G401.6 (cell line): Measurements from ENCODE around the gene ZNF274.
"Not testable (repeated sequence)": the region's sequence is repeated elsewhere in the genome, so short reads cannot be mapped to it uniquely, and the experiment has no call there.

Experiments
- FAIRE-seq: peaks from 2 replicates; lab custom pipeline; 2012; peaks lifted over from hg19 to GRCh38; lab: Jason Lieb, UNC

The ZNF274 gene

DNA sequence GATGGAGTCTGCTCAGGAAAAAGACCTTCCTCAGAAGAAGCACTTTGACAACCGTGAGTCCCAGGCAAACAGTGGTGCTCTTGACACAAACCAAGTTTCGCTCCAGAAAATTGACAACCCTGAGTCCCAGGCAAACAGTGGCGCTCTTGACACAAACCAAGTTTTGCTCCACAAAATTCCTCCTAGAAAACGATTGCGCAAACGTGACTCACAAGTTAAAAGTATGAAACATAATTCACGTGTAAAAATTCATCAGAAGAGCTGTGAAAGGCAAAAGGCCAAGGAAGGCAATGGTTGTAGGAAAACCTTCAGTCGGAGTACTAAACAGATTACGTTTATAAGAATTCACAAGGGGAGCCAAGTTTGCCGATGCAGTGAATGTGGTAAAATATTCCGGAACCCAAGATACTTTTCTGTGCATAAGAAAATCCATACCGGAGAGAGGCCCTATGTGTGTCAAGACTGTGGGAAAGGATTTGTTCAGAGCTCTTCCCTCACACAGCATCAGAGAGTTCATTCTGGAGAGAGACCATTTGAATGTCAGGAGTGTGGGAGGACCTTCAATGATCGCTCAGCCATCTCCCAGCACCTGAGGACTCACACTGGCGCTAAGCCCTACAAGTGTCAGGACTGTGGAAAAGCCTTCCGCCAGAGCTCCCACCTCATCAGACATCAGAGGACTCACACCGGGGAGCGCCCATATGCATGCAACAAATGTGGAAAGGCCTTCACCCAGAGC, 29.6 kb downstream of the ZNF274 start:
- no peak for FAIRE-seq

DNA sequence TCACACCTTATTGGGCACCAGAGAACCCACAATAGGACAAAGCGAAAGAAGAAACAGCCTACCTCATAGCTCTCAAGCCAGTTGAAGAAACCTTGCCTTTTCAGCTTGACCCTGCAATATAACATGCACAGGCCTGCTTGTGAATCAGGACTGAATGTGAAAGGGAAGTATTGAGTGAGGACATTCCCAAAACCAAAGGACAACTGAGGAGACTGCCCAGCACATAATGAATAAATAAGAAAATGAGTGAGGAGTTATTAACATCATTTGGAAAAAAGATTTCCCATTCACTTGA, 30.2 kb downstream of the ZNF274 start:
- FAIRE-seq = no peak

DNA sequence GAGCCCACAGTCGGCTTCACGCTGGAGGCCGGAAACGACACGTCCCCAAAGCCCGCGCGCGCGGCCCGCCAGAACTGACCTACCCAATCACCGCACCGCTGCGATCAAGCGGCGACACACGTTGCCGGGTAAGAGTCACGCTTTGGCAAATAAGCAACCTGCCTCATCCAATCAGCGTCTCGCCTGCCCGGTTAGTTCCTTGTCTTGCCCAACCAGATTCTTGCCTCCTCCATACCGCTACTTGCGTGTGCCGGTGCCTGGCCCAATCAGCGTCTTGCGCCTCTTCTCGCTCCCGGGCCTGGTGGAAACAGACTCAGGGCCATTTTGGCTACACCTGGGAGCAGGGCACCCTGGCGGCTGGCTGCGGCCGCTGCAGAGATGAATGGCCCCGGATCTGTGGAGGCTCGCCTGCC, 34.2 kb downstream of the ZNF274 start:
- no peak for FAIRE-seq

DNA sequence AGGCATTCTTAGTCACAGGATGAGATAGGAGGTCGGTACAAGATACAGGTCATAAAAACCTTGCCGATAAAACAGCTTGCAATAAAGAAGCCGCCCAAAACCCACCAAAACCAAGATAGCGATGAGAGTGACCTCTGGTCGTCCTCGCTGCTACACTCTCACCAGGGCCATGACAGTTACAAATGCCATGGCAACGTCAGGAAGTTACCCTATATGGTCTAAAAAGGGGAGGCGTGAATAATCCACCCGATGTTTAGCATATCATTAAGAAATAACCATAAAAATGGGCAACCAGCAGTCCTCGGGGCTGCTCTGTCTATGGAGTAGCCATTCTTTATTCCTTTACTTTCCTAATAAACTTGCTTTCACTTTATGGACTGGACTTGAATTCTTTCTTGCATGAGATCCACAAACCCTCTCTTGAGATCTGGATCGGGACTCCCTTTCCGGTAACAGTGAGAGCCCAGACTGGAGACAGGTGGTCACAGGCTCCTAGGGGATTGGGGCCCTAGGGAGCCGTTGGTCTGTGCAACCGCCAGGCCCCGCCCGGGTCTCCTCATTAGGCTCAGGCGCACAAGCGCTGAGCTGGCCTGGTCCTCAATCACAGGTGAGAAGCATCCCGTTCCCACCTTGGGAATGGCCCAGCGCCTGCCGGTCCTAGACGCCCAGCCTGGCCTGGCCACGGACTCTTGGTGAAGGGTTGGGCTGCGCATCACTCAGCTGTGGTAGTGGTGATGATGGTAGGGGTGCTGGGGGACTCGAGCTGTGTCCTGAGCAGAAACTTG, 34.9 kb downstream of the ZNF274 start:
- no peak for FAIRE-seq

DNA sequence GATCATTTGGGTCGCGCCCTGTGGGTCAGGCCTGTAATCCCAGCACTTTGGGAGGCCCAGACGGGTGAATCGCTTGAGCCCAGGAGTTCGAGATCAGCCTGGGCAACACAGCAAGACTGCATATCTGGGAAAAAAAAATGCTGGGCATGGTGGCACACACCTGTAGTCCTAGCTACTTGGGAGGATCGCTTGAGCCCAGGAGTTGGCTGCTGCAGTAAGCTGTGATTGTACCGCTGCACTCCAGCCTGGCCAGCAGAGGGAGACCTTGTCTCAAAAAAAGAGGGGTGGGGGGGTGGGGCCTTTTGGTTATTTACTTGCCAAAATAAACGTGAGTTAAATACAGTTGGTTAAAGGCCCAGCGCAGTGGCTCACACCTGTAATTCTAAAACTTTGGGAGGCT, 36.0 kb downstream of the ZNF274 start:
- no peak for FAIRE-seq

DNA sequence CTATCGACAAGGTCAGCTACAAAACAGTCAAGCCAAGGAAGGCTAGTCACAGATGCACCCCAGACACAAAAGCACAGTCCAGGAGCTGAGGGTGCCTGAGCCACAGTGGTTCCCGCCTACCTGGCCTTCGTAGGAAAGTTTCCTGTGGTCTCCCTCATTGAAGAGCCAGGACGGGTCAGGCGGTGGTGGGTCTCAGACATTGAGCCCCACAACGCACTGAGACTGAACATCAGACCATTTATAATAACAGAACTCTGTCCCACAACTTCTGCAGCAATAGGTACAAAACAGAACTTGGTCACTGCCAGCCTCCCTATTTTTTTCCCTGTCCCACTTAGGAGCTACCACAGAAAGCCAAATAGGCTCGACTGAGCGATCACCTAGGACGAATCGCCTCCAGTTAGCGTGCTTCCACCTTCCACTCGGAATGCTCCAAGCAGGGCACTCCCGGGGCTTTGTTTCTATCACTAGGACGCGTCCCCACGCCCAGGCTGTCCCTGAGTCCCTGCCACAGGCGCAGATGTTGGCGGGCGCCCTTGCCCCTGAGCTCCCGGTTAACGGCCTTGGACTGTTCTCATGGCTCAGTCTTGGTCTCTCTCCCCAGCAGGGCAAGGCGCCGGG, 45.2 kb downstream of the ZNF274 start:
- no peak for FAIRE-seq

DNA sequence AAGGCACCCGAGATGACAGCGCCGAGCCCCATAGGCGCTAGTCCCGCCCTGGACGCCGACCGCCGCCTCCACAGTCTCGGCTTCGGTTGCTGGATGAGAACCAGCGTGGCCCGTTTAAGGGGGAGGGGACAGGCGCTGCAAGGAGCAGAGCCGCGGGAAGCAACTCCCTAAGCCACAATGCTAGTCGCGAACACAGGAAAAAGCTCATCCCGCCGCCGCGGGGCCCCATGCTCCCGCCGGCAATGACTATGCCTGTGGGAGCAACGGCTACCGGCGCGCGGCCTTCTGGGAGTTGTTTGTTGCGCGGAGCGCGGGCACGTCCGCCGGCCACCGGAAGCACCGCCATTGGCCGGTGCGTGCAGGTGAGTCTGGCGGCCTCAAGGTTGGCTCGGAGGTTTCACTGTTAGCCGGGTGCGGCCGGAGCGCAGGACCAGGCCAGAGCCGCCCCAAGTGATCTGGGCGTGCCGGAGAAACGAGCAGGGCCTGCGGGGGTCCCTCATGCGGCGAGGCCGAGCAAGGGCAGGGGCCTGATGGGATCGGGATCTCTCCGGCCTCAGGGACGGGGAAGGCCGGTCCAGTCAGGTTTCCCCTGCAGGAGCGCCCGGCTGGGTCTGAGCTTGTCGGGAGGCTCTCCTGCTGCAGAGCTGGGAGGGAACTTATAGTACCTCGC, 45.9 kb downstream of the ZNF274 start, which contains the start of gene ZNF544:
Gene ZNF544 (plus strand): TSS at position 330 of the 670 bp plus-strand sequence. CDS start 15,110 bp downstream, outside the sequence.
- no peak for FAIRE-seq

DNA sequence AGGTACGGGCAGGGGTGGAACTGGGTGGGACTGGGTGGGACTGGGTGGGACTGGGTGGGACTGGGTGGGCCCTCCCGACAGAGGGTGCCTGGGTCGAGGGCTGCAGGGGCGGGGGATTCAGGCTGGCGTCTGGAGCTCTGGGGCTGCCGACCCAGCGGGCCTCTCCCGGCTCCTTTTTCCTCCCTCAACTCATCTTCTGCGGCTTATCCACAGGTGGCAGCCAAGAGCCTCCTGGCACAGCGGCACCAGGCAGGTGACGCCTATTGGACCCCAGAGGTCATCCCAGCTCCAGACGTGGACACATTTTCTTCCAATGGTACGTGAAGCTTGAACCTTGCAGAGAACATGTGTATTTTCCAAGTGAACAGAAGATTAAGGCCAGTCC, 46.4 kb downstream of the ZNF274 start:
- no peak for FAIRE-seq

DNA sequence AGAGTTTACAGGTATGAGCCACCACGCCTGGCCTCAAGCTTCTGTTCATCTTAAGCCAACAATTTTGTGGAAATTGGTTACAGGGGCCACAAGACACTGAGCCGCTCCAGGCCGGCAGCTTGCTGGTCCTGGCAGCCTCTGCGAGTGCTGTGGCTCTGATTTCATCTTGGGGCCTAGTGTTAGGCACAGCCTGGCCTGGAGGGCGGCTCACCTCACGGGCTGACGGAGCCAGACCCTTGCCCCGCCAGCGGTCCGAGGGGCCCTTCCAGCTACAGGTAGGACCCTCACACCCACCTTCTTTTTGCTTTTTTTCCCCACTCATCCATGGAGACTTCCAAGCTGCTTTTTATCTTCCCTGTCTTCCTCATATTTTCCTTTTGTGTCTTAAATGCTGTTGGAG, 54.5 kb downstream of the ZNF274 start:
- FAIRE-seq = no peak

DNA sequence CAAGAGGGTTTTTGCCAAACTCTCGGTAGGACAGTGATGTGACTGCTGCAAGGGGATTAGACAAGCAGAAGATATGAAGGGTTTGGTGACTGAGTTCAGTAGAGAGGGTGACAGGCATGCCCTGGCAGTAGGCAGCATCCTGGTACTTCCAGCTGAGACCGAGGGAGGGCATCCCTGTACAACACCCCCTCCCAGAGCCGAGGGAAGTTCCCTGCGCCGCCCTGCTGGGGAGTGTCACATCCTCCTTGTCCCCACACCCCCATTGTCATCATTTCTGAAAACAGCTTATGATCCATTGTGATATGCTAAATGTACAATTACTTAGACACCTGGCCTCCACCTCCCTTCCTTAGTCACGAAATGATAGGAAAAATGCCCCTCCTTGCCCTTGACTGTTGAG, 60.5 kb downstream of the ZNF274 start:
- FAIRE-seq = no peak

DNA sequence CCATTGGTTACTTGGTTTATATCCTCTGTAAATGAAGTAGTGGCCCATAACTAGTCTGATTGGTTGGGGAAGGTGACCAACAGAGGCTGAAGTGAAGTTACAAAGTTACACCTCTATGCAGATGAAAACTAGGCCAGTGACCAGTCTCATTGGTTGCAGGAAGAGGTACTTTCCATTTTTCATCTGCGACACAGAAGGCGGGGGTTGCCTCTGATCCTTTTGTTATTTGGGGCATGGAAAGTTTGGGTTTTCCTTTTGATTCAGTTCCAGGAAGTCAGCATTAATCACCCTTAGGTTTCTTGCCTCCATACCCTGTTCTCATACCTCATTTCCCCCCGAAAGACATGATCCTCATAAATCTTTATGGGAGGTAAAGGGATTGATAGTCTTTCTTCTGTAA, 66.0 kb downstream of the ZNF274 start:
- no peak for FAIRE-seq

DNA sequence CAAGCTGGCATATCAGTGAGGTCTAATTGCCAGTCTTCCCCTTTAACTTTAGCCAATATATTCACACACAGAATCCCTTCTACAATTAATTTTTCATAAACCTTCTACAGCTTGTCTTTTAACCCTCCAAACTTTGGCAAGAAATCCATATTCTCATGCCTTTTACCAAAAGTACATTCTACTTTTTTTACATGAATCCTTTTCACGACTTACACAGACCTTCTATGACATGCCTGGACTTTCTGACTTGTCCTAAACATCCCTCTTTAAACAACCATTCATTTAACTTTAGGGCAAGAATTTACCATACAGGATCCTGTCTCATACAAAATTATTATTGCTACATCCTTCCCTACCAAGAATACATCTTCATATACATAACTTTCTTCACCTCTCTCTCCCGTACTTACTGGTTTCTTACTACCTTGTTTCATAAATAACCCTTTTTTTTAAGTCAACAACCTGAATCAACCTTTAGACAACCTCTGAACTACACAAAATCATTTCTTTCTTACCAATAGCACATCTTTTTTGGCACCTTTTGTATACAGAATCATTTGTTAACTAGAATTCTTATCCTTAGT, 69.3 kb downstream of the ZNF274 start:
- no peak for FAIRE-seq

DNA sequence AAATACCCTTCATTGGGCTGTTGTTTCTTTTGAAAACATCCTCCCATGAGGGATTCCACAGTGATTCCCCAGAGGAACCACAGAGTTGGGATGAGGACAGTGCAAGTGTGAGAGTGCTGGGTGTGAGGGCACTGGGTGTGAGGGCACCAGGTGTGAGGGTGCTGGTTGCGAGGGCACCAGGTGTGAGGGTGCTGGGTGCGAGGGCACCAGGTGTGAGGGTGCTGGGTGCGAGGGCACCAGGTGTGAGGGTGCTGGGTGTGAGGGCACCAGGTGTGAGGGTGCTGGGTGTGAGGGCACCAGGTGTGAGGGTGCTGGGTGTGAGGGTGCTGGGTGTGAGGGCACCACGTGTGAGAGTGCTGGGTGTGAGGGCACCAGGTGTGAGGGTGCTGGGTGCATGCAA, 75.4 kb downstream of the ZNF274 start:
- FAIRE-seq = not testable (repeated sequence)

DNA sequence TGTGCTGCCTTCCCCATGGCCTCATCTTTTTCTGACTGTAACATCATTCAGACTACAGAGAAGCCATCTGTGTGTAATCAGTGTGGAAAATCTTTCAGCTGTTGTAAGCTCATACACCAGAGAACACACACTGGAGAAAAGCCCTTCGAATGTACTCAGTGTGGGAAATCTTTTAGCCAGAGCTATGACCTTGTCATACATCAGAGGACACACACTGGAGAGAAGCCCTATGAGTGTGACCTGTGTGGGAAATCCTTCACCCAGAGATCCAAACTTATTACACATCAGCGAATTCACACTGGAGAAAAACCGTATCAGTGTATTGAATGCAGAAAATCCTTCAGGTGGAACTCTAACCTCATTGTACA, 78.7 kb downstream of the ZNF274 start:
- FAIRE-seq = no peak

DNA sequence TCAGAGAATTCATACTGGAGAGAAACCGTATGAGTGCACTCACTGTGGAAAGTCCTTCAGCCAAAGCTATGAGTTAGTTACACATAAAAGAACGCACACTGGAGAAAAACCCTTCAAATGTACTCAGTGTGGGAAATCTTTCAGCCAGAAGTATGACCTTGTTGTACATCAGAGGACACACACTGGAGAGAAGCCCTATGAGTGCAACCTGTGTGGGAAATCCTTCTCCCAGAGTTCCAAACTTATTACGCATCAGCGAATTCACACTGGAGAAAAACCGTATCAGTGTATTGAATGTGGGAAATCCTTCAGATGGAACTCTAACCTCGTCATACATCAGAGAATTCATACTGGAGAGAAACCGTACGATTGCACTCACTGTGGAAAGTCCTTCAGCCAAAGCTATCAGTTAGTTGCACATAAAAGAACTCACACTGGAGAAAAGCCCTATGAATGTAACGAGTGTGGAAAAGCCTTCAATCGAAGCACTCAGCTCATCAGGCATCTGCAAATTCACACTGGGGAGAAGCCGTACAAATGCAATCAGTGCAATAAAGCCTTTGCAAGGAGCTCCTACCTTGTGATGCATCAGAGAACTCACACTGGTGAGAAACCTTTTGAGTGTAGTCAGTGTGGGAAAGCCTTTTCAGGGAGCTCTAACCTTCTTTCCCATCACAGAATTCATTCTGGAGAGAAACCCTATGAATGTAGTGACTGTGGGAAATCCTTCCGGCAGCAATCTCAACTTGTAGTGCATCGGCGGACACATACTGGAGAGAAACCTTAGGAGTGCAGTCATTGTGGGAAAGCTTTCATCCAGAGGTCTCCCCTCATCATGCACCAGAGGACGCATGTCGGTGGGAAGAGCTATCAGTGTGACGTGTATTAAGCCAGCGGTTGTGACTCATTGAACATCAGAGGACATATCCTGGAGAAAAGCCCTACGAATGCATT, 79.4 kb downstream of the ZNF274 start:
- no peak for FAIRE-seq

DNA sequence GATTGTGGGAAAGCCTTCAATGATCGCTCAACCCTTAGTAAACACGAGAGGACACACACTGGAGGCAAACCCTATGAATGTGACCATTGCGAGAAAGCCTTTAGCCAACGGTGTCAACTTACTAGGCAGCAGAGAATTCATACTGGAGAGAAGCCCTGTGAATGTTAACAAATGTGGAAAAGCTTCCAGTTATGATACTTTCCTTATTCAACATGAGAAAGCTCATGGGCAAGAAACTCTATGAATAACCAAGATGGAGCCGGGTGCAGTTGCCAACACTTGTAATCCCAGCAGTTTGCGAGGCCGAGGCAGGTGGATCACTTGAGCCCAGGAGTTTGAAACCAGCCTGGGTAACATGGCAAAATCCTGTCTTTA, 80.0 kb downstream of the ZNF274 start:
- FAIRE-seq = no peak
